Activated T-cell treated with anti-CD3 and anti-CD28 coated beads, Interleukin-2, amount 50 U/mL, for 4 hours (primary cell): Measurements from ENCODE around the gene NAGLU. TPM values are rescaled to one million over a fixed set of nuclear protein-coding genes. Genes with fewer than 3 reads are reported as not detected.

Experiments used
- ATAC-seq, 2 donors: fragments of 200-7000 bp; cut with Tn5 transposase; one replicate each; pipeline ENCODE4 v1.10.0; 2021
- DNase-seq: peaks from one replicate; pipeline ENCODE4 v3.0.0-alpha.2; 2020
- H3K27me3 Mint-ChIP-seq: one replicate; pipeline ENCODE4 v1.8.0; 2021; ENCODE audit warnings: low read depth, mixed read lengths
- H3K36me3 Mint-ChIP-seq: one replicate; pipeline ENCODE4 v1.8.0; 2022; ENCODE audit warnings: mixed read lengths; ENCODE audit not compliant: insufficient read depth
- H3K4me1 Mint-ChIP-seq: one replicate; pipeline ENCODE4 v1.8.0; 2021; ENCODE audit warnings: low read depth, mixed read lengths
- H3K4me3 Mint-ChIP-seq: one replicate; pipeline ENCODE4 v1.8.0; 2021; ENCODE audit warnings: mild to moderate bottlenecking, moderate library complexity, mixed read lengths
- H3K9me3 Mint-ChIP-seq: one replicate; pipeline ENCODE4 v1.8.0; 2021; ENCODE audit warnings: mixed read lengths
- total RNA-seq, 3 donors: library from RNA; stranded (reverse); gene quantifications; one replicate each; pipeline ENCODE4 v1.2.1, GENCODE V29; 2021

NAGLU gene
- total RNA-seq, 3 donors from 2014 or later: 11.6 to 12.9 (median 12.0) TPM

DNA sequence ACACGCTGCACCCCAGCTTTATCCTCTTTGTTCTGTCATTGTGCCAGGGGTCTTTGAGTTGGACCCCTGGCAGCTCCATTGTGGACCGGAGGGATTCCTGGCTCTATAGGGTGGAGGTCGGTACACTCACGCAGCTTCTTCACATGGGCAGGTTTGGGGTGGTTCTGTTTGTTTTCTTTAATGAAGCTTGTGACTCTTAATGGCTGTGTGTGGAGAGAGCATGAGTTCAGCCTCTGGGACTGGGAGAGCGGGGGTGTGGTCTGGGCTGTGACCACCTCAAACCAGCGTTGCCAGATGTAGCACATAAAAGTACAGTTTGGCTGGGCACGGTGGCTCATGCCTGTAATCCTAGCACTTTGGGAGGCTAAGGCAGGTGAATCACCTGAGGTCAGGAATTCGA, 21.2 kb upstream of the NAGLU start:
- H3K4me1 Mint-ChIP-seq: peaks cover 2% of the 10 kb centered on the region
- DNase-seq (no peak), ATAC-seq (no peak)
- no peaks in the 10 kb centered on the region for H3K9me3 Mint-ChIP-seq
- peaks cover 4% of the 10 kb centered on the region for H3K36me3 Mint-ChIP-seq
- H3K4me3 Mint-ChIP-seq: no peak overlapping the region
- no peaks in the 10 kb centered on the region for H3K27me3 Mint-ChIP-seq

DNA sequence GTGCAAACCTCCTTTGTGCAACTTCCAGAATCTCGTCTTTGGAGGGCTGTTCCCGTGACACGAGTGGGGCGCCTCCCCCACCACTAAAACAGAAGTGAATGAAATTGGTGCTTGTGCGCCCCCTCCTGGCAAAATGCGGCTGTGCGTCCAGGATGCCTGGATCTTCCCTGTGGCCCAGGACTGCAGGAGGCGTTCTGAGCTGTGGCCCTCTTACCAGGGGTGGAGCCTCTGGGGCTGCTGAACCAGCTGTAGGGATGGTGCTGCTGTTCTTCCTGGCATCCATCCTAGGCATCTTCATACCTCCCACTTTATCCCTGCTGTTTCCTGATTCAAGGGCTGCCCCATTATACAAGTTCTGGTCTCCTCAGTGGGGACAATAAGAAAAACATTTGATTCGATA, 18.5 kb upstream of the NAGLU start:
- Mint-ChIP-seq H3K4me1 (peaks cover 2% of the 10 kb centered on the region), H3K4me3 (no peak overlapping the region), H3K27me3 (no peaks in the 10 kb centered on the region), H3K36me3 (peaks cover 10% of the 10 kb centered on the region), H3K9me3 (no peaks in the 10 kb centered on the region)
- DNase-seq (peak; percentile 81), ATAC-seq (peak; percentile 91 to 92)

DNA sequence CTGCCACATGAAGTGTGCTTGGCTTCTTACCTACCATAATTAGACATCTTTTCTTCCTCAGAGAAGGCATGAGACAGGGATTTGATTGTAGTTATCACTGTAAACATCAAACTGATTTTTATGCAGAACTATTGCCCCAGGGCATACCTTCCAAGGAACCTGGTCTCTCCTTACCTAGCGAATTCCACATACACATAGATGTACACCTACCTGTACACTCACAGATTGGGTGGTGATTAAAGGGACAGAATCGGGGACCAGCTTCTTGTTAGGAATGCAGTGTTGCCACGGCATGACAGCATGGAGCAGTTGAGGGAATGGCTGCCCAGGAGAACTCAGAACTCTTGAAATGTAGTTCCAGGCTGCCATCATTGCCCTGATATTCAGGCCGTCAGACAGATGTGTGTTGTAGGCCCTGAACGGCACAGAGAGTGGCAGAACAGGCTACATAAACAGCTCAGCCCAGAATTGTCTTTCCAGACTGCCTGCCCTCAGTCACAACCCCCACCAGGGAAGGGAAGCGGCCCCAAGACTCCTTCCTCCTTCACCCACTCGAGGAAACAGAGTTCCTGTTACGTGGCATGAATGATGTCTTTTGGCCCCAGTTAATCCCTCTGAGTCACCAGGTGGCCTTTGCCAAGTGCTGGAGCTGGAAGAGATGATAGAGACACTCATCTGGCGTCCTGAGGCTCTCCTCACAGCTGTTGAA, 17.8 kb upstream of the NAGLU start:
- no peaks in the 10 kb centered on the region for H3K9me3 Mint-ChIP-seq
- H3K4me1 Mint-ChIP-seq: peaks cover 2% of the 10 kb centered on the region
- DNase-seq (no peak), ATAC-seq (no peak)
- peaks cover 12% of the 10 kb centered on the region for H3K36me3 Mint-ChIP-seq
- H3K4me3 Mint-ChIP-seq: no peak overlapping the region
- no peaks in the 10 kb centered on the region for H3K27me3 Mint-ChIP-seq

- Mint-ChIP-seq H3K4me1 (peaks cover 2% of the 10 kb centered on the region), H3K36me3 (peaks cover 14% of the 10 kb centered on the region), H3K27me3 (no peaks in the 10 kb centered on the region), H3K9me3 (no peaks in the 10 kb centered on the region), H3K4me3 (no peak overlapping the region)
- DNase-seq (no peak), ATAC-seq (no peak)
Observed at GRCh38 chr17:42518755-42519545, 17.1 kb upstream of the NAGLU start.

DNA sequence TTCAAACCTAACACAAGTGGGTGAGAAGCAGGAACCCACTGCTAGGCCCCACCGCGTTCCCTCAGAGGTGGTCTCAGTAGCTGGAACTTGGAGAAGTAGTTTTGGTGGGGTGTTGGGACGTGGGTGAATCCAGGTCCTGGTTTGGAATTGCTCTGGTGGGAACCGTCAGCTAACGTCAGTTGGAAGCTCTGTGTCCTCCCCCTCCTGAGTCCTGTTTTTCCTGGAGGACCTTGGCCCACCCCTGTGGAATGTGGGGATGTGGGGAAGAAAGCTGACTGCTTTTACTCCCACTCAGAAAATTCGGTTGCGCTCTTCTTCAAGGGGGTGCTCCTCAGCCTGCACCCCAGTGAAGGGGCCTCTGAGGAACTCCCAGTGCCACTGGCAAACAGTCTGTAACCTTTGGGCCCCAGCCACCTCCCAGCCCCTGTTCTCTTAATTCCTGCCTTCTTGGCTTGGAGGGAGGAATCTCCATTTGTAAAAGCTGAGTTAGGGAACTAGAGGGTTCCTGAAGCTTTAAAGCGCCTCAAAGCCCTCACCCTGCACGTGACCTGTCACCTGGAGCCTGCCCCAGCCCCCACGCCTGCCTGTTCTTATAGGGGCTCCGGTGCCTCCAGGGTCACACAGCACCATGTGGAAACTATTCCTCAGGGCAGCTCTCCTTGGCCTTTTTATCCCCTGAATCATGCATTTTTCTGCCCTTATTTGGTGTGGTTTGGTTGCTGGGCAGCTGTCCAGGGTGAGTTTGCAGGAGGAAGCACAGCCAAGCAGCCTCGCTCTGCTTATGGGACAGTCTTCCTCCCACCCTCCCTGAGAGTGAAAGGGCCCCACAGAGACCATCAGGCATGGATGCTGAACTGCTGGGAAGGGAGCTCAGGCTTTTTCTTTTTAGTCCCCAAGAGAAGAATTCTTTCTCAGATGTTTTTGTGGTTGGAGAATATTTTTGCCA, 16.2 kb upstream of the NAGLU start:
- Mint-ChIP-seq H3K4me3 (no peak overlapping the region), H3K4me1 (peaks cover 4% of the 10 kb centered on the region), H3K27me3 (no peaks in the 10 kb centered on the region), H3K36me3 (peaks cover 14% of the 10 kb centered on the region), H3K9me3 (no peaks in the 10 kb centered on the region)
- no peak for DNase-seq
- ATAC-seq: no peak

DNA sequence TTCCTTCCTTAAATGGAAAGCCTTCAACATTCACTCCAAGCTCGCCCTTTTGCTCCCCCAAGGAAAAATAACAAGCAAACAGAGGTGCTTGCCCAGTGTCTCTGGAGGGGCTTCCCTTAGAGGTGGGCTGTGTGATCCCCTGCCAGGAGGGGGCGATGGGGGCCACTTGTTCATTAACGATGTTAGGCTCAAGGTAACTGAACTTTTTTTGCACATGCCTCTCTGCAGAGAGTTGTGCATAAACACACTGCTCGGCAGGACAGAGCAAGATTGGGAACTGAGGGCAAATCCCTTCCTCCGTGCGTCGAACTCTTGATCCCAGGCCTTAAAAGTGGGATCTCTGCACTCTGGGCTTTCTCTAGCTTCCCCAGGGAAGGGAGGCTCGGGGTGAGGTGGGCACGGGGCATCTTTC, 15.5 kb upstream of the NAGLU start:
- no peak for ATAC-seq
- Mint-ChIP-seq H3K27me3 (no peaks in the 10 kb centered on the region), H3K4me1 (peaks cover 4% of the 10 kb centered on the region), H3K9me3 (no peaks in the 10 kb centered on the region), H3K4me3 (no peak overlapping the region), H3K36me3 (peaks cover 14% of the 10 kb centered on the region)
- DNase-seq: no peak

DNA sequence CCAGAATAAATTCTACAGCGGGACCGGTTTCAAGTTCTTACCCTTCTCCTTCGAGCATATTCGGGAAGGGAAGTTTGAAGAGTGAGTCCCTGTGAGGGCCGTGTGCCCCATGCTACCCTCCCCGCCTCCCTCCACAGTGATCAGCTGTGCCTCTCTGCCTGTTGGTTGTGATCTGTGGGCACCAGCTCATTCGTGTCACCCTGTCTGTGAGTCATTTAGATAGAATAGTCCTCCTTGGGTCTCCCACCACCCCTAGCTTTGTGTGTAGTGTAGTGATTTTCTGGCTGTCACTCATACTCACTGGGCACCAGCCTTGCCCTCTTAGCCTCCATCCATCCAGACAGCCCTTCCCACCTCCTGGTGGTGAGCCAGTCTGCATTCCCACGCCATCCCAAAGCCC, 15.0 kb upstream of the NAGLU start:
- Mint-ChIP-seq H3K36me3 (peaks cover 14% of the 10 kb centered on the region), H3K4me3 (no peak overlapping the region), H3K9me3 (no peaks in the 10 kb centered on the region), H3K4me1 (peaks cover 4% of the 10 kb centered on the region), H3K27me3 (no peaks in the 10 kb centered on the region)
- ATAC-seq: peak in 1 of 2 donors; percentile 25
- DNase-seq: no peak

GRCh38 chr17:42521666-42522262, 14.3 kb upstream of the NAGLU start:
- no peaks in the 10 kb centered on the region for H3K9me3 Mint-ChIP-seq
- H3K4me3 Mint-ChIP-seq: no peak overlapping the region
- ATAC-seq: no peak
- DNase-seq: no peak
- no peaks in the 10 kb centered on the region for H3K27me3 Mint-ChIP-seq
- H3K36me3 Mint-ChIP-seq: peaks cover 14% of the 10 kb centered on the region
- peaks cover 4% of the 10 kb centered on the region for H3K4me1 Mint-ChIP-seq

- no peak for DNase-seq
- Mint-ChIP-seq H3K9me3 (no peaks in the 10 kb centered on the region), H3K36me3 (peaks cover 14% of the 10 kb centered on the region), H3K4me1 (peaks cover 5% of the 10 kb centered on the region), H3K4me3 (no peak overlapping the region), H3K27me3 (no peaks in the 10 kb centered on the region)
- ATAC-seq: no peak
Observed at GRCh38 chr17:42522263-42522790, 13.7 kb upstream of the NAGLU start.

GRCh38 chr17:42522798-42523278, 13.2 kb upstream of the NAGLU start:
- peaks cover 5% of the 10 kb centered on the region for H3K4me1 Mint-ChIP-seq
- peaks cover 14% of the 10 kb centered on the region for H3K36me3 Mint-ChIP-seq
- DNase-seq (no peak), ATAC-seq (no peak)
- no peak overlapping the region for H3K4me3 Mint-ChIP-seq
- no peaks in the 10 kb centered on the region for H3K27me3 Mint-ChIP-seq
- H3K9me3 Mint-ChIP-seq: no peaks in the 10 kb centered on the region

DNA sequence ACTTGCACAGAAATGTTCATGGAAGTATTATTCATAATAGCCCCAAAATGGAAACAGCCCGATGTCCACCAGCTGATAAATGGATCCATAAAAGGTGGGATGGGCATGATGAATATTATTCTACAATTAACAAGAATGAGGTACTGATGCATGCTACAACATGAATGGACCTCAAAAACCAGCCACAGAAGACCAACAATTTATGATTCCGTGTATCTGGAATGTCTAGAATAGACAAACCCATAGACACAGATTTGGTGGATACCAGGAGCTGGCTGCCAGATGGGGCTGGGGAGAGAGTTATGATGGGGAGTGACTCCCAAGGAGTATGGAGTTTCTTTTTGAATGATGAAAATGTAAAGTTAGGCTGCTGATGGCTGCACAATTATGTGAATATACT, 10.8 kb upstream of the NAGLU start:
- ATAC-seq: no peak
- peaks cover 14% of the 10 kb centered on the region for H3K36me3 Mint-ChIP-seq
- H3K27me3 Mint-ChIP-seq: no peaks in the 10 kb centered on the region
- no peak for DNase-seq
- no peak overlapping the region for H3K4me3 Mint-ChIP-seq
- peaks cover 16% of the 10 kb centered on the region for H3K4me1 Mint-ChIP-seq
- H3K9me3 Mint-ChIP-seq: no peaks in the 10 kb centered on the region

DNA sequence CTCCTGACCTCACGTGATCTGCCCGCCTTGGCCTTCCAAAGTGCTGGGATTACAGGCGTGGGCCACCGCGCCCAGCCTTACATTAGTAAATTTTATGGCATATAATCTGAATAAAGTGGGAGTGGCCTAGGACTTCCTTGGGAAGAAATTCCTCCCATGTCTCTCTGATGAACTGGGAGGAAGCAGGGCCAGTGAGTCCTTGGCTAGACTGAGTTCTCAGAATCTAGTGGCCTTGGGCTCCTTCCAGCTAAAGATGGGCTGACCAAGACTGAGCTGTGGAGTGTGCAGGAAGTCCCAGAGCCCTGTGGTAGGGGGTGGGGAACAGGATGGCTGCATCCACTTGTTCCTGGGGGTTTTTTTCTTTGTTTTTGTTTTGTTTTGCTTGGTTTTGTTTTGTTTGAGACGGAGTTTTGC, 10.0 kb upstream of the NAGLU start:
- H3K9me3 Mint-ChIP-seq: no peaks in the 10 kb centered on the region
- no peak for ATAC-seq
- no peak for DNase-seq
- H3K27me3 Mint-ChIP-seq: no peaks in the 10 kb centered on the region
- peaks cover 12% of the 10 kb centered on the region for H3K36me3 Mint-ChIP-seq
- peaks cover 25% of the 10 kb centered on the region for H3K4me1 Mint-ChIP-seq
- no peak overlapping the region for H3K4me3 Mint-ChIP-seq

DNA sequence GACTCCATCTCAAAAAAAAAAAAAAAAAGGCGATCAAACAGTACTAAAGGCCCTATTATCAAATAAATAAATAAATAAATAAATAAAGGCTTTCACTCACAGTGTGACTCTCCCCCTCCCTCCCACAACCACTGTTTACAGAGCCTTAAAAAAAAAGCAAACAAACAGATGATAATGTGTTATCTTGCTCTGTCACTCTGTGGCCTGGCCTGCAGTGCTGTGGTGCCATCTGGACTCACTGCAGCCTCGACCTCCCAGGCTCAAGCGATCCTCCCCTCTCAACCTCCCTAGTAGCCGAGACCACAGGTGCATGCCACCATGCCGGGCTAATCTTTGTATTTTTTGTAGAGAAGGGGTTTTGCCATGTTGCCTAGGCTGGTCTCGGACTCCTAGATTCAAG, 8.1 kb upstream of the NAGLU start:
- Mint-ChIP-seq H3K4me3 (no peak overlapping the region), H3K27me3 (no peaks in the 10 kb centered on the region), H3K9me3 (no peaks in the 10 kb centered on the region), H3K4me1 (peaks cover 33% of the 10 kb centered on the region), H3K36me3 (peaks cover 4% of the 10 kb centered on the region)
- DNase-seq: no peak
- ATAC-seq: no peak

GRCh38 chr17:42529061-42529460, 7.0 kb upstream of the NAGLU start:
- Mint-ChIP-seq H3K36me3 (no peaks in the 10 kb centered on the region), H3K4me1 (peaks cover 37% of the 10 kb centered on the region), H3K9me3 (no peaks in the 10 kb centered on the region), H3K27me3 (no peaks in the 10 kb centered on the region), H3K4me3 (no peak overlapping the region)
- DNase-seq (no peak), ATAC-seq (no peak)
